ENCODE measurements around the gene CYP3A5.
"Not testable (repeated sequence)": the region's sequence is repeated elsewhere in the genome, so short reads cannot be mapped to it uniquely, and the experiment has no call there.

Gene CYP3A5

DNA sequence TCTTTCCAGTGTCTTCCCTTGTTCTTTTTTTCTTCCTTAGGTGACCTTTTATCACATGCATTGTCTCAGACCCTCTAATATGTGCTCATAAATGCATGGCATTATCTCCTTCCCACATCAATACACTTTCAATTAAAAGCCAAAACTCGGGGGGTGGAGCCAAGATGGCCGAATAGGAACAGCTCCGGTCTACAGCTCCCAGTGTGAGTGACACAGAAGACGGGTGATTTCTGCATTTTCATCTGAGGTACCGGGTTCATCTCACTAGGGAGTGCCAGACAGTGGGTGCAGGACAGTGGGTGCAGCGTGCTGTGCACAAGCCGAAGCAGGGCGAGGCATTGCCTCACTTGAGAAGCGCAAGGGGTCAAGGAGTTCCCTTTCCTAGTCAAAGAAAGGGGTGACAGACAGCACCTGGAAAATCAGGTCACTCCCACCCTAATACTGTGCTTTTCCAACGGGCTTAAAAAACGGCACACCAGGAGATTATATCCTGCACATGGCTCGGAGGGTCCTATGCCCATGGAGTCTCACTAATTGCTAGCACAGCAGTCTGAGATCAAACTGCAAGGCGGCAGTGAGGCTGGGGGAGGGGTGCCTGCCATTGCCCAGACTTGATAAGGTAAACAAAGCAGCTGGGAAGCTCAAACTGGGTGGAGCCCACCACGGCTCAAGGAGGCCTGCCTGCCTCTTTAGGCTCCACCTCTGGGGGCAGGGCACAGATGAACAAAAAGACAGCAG is 6.2 kb upstream of the CYP3A5 start:
- DNase-seq (ENCODE audit: low read depth), result not testable (repeated sequence)

DNA sequence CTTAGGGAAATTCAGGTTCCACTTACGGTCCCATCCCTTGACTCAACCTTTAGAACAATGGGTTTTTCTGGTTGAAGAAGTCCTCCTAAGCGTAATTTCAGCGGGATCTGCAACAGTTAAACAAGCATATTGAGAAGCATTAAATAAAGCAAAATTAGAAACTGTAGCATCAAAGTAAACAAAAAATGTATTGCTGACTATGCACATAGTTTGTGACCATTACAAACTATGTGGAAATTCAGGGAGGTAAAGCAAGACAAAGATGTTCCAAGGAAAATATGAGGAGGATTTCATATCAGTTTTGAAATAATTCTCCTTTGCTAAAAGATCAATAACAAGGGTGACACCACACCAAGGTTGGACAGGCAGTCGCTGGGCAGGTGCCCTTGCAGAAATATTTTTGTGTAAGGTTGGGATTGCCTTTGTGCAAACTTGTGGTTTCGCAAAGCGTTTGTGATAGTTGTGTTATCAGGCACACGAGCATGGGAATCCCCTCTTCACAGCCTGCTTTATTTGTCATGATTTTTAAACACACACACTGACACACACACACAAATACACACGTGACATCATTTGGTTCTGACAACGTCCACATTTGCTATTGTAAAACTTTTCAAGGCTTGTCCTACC is 5.4 kb upstream of the CYP3A5 start:
- no peak for DNase-seq (ENCODE audit: low read depth)

DNA sequence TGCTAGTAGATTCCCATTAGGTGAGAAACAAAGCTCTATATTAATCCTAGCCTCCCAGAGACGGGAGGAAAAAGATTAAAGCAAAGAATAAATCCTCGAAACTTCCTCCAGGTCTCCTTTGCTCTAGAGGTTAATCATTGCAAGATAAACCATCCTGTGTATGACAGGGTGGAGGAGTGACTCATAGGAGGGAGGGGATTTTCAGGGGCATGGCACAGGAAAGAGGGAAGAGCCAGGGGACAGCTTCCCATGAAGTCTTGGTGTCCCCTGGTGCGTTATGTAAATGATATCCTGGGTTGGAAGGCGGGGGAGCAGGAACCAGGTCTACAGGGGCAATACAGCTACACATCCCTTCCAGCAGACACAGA is 780 bp downstream of the CYP3A5 start:
- DNase-seq (ENCODE audit: low read depth), result no peak

DNA sequence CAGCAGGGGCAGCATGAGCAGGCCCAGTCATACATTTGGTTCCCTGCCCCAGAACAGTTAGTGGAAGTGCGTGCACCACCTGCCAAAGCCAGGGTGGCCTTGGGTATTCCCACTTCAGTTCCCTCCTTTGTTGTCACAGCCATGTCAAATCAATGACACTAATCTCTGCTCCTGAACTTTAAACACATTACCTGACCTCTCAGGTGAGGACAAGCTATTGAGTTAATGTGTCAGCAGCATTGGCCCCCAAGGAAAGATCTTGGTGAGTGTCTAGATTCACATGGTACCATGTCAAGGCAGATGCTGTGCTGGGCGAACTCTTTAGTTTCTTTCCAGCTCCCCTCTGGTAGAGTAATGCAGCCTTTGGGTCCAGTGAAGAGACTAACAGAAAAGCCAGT is 2.1 kb downstream of the CYP3A5 start:
- DNase-seq (ENCODE audit: low read depth), result no peak

DNA sequence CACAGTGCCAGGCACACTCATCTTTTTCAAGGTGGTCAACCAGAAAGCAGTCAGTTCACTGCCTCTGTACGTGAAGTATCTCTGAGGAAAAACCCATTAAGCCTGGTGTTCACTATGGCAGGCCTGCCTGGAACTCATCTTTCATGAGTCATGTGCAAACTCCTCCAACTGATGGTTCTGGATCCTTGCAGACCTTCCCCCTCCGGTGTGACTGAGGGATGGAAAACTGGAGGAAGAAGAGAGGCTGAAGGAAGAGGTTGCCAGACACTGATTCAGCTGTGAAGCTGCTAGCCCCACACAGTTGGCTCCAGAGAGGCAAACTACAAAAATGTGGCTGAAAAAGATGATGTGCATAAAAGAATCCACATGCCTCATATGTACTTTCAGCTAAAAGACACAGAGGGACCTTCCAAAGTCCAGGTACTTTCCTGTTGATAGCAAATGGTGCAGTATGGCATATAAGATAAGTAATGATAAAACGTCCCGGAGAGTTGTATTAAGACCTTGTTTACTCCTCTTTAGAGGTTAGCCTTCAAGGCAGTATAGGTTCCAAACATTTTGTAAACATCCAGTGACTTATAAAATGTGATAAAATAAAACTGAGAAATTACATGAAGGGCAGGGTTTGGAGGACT is 2.7 kb downstream of the CYP3A5 start:
- no peak for DNase-seq (ENCODE audit: low read depth)

DNA sequence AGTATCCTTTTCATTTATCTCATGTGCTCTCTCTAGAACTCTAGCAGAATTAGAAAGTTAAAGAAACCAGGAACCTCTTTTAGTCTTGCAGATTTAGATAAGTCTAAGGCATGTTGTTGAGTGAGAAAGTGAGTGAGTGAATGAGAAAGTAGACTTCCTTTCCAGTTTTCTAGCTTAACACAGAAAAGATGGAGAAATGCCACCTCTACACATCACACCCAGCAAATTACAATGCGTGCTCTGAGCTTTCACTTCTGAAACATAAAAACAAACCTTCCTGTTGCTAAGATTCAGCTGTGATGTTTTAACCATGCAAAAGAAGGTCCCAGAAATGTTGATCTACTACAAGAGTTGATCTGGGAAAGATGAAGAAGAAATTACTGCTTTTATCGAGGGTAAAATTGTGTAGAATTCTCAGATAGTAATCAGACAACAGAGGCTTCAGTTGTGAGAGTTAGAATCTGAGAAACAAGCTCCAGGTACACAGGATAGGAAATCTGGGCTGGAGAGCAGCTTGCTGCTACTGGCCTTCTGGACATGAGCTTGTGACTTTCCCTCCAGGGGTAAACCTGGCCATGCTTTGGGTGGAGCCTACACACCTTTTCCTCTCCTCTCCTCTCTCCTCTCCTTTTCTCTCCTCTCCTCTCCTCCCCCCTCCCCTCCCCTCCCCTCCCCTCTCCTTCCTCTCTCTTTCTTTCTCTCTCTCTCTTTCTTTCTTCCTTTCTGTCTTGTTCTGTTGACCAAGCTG is 4.6 kb downstream of the CYP3A5 start:
- no peak for DNase-seq (ENCODE audit: low read depth)

DNA sequence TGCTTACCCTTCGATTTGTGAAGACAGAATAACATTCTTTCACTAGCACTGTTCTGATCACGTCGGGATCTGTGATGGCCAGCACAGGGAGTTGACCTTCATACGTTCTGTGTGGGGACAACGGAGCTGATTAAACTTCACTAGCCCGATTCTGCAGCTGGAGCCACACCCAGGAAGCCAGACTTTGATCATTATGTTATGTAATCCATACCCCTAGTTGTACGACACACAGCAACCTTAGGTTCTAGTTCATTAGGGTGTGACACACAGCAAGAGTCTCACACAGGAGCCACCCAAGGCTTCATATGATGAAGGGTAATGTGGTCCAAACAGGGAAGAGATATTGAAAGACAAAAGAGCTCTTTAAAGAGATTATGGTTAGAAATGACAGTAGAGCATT is 7.2 kb downstream of the CYP3A5 start:
- no peak for DNase-seq (ENCODE audit: low read depth)

DNA sequence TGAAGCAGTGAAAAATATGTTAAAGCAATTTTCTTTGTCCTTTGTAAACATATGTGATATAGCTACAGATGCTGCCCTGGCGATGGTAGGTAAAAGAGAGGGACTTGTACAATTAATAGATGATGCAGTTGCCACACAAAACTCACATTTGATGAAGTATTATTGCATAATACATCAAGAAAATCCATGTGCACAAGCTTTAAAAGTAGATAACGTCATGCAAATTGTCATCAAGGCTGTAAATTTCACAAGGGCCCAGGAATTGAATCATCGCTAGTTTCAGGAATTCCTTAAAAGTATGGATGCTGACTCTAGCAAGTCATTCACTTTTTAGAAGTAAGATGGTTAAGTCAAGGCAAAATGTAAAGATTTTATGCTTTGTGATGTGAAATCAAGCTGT is 10.0 kb downstream of the CYP3A5 start:
- no peak for DNase-seq (ENCODE audit: low read depth)

DNA sequence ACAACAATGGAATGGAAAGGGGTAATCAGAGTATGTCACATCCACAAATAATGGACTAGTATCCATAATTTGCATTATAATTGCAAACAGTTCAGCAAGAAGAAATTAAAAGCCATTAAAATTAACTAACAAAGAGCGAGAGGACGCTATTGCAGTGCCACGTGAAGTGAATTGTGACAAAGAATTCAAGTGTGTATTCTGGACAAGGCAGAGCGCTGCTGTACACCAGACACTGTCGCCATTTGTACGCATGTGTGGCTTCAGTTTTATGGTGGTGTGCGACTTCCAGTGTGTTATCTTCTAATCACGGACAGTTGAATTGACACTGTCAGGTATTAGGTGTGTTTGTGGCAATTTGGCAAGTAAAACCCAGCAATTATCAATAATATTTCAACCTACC is 11.3 kb downstream of the CYP3A5 start:
- no peak for DNase-seq (ENCODE audit: low read depth)

DNA sequence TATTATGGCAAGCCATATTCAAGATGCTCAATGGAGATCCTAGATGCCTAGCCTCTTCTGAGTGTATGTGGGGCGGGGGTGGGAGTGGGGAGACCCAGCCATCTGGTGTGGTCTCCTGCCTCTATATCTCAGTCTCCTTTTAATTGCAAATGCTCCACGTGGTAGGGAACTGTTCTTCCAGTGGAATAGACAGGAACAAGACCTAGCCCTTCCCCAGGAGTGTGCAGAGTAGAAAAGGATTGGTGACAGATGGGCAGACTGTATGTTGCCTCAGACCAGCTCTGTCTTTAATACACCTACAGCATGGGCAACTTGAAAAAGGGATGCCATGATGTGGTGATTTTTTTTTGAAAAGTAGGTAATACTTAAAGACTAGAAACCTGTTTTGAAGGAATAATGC is 12.6 kb downstream of the CYP3A5 start:
- DNase-seq (ENCODE audit: low read depth), result no peak

DNA sequence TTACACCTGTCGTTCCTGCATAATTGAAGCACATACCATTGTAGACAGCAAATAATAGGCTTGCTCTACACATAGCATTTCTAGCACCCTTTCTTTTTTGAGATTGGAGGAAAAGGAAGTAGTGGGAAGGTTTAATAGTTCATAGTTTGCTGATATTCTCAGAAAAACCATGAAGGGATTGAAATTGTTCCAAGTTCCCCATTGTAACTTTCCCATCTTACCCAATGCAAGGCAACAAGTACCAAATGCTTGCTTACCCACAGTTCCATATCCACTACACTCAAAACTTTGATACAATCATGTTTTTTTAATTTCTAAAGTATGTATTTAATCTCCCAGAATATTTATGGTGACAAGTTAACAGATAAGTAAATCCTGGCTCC is 13.8 kb downstream of the CYP3A5 start:
- no peak for DNase-seq (ENCODE audit: low read depth)

DNA sequence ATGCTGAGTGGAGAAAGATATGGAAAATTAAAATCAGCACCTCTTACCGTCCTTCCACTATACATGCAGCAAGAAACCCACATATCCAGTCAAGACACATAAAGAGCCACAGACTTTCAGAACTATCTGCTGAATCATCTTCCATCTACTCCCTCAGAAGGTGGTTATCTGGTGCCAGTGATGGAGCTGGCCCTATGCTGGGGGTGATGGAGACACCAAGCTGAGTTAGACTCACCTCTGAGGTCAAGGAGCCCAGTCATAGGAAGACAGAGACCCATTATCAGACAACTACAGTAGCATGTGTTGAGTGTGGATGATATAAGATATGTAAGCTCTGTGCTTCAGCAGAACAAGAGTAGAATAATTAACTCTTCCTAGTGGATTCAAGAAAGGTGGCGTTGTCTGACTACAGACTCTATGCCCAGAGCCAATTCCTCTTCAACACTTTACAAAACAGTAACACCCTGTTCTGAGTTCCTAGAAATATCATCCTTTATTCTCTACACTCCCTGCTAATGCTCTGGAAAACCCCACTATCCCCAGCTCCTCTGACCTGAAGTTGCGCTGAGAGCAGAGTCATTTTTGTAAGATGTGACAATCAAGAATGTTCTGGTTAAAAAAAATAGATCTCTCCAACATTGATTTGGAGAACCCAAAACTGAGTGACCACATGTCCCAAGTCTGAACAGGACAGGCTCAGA is 14.3 kb downstream of the CYP3A5 start:
- no peak for DNase-seq (ENCODE audit: low read depth)

DNA sequence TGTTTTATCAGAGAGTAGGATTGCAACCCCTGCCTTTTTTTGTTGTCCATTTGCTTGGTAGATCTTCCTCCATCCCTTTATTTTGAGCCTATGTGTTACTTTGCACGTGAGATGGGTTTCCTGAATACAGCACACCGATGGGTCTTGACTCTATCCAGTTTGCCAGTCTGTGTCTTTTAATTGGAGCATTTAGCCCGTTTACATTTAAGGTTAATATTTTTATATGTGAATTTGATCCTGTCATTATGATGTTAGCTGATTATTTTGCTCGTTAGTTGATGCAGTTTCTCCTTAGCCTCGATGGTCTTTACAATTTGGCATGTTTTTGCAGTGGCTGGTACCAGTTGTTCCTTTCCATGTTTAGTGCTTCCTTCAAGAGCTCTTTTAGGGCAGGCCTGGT is 21.9 kb downstream of the CYP3A5 start:
- DNase-seq (ENCODE audit: low read depth), result not testable (repeated sequence)

DNA sequence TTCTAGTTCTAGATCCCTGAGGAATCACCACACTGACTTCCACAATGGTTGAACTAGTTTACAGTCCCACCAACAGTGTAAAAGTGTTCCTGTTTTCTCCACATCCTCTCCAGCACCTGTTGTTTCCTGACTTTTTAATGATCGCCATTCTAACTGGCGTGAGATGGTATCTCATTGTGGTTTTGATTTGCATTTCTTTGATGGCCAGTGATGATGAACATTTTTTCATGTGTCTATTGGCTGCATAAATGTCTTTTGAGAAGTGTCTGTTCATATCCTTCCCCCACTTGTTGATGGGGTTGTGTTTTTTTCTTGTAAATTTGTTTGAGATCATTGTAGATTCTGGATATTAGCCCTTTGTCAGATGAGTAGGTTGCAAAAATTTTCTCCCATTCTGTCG is 25.2 kb downstream of the CYP3A5 start:
- DNase-seq (ENCODE audit: low read depth), result not testable (repeated sequence)

DNA sequence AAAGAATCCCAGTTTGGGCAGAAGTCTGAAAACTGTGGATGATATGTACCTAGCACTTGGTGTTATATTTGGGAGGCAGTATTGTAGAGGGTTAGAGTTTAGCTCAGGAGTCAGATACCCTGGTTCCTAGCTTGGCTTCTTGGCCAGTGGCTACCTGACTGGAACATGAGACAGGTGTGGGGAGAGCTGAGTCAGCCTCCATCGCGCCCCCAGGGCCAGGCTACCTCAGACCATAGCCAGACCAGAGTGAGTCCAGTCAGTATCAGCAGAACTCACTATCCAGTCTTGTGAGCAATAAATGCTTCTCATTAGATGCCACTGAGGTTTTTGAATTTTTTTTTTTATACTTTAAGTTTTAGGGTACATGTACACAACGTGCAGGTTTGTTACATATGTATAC is 26.0 kb downstream of the CYP3A5 start:
- no peak for DNase-seq (ENCODE audit: low read depth)

DNA sequence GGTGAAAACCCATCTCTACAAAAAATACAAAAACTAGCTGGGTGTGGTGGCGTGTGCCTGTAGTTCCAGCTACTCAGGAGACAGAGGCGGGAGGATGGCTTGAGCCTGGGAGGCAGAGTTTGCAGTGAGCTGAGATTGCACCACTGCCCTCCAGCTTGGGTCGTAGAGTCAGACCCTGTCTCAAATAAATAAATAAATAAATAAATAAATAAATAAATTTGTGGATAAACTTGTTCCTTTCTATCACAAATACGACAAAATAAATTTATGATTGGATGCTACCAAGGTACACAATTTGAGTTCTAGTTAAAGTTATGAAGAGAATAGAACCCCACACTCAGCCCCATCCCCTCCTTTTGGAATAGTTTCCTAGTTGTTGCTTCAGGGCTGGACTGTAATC is 26.5 kb downstream of the CYP3A5 start:
- DNase-seq (ENCODE audit: low read depth), result not testable (repeated sequence)

DNA sequence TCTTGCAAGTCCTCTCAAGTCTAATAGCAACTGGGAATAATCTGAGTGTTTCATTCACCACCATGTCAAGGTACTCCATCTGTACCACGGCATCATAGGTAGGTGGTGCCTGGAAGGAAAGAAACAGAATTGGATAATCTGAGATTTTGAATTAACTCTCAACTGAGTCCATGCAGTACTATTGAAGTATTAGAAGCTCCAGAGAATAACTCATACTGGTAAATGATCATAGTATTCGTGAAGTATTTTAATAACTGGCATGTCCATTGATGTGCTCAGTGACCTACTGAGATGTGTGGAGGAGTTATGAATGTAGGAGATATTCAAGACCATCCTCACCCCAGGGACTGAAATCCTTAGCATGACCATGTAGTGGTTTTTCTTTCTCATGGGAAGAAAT is 27.1 kb downstream of the CYP3A5 start:
- DNase-seq (ENCODE audit: low read depth), result no peak

DNA sequence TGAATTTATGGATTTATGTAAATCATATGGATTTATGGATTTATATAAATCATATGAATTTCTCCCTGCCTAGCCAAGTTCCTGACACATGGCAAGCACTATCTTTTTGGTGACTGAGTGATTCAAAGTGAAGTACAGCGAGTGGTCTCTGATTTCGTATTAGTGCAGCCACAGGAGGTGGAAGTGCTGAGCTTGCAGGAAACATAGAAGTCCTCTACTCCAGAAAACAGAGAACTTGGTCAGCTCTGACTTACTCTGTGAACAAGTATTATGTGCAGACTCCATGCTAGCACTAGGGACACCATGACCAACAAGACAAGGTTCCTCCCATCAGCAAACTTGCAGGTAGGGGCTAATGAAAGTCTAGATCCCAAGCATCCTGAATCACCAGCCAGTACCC is 28.5 kb downstream of the CYP3A5 start:
- DNase-seq (ENCODE audit: low read depth), result no peak

DNA sequence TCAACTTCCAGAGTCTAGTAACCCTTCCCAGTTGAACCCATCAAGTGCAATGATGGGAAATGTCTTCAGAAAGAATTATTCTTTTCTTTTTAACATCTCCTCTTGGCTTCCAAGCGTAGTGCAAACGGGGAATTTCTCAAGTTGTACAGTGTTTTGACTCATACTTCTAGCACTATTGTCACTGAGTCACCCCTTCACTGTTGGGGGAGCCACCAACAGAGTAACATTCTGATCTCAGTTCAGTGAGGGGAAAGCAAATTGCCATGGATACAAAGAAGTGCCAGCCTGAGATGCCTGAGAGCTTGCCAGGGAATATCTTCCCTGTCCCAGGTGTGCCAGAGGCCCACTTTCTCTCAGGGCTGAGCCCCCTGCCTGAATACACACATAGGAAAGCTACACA is 31.0 kb downstream of the CYP3A5 start:
- DNase-seq (ENCODE audit: low read depth), result no peak

DNA sequence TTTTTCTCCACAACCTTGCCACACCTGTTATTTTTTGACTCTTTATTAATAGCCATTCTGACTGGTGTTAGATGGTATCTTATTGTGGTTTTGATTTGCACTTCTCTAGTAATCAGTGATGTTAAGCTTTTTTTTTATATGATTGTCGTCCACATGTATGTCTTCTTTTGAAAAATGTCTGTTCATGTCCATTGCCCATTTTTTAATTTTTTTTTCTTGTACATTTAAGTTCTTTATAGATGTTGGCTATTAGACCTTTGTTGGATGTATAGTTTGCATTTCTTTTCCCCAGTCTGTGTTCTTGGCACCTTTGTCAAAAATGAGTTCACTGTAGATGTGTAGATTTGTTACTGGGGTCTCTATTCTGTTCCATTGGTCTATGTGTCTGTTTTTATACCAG is 34.2 kb downstream of the CYP3A5 start:
- no peak for DNase-seq (ENCODE audit: low read depth)

DNA sequence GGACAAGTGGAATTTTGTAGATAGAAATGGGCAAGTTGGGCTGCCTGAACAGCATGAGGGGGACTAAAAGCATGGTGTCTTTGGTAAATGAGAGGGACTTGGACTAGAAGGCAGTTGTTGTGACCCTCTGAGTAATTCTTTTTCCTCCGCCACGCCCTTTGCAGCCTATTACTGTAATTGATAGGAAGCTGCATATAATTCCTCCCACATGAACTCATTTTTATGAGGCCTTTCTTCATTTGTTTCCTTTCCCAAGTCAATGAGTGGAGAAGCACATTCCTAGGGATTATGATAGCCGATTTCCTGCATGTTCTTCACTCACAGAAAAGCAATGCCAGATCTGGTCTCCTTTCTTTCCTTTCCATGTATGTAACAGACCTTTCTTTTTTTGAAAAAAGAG is 35.4 kb downstream of the CYP3A5 start:
- no peak for DNase-seq (ENCODE audit: low read depth)

DNA sequence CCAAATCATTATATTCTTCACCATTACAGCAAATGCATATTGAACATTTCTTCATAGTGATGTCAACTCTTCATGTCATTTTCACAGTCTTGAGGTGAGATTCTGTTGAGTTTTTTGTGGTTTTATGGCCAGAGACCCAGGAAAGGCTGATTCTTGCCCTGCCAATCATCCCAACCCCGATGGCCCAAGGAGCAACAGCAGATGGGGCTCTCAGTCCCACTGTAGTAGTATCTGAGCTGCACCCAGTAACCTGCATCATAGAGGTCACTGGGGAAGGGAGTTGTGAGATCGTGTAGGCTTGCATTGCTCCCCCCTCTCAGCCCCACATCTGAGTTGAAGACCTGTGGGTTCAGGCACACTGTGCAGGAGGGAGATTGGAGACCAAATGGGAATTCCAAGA is 36.3 kb downstream of the CYP3A5 start:
- DNase-seq (ENCODE audit: low read depth), result no peak

Data from fibroblast of gingiva (primary cell).